IPS DF 4.7 (cell line): ENCODE measurements around the gene CAPN13.

Source experiments
- DNase-seq: peaks from one replicate; pipeline ENCODE4 v3.0.0-alpha.2; 2013; ENCODE audit warnings: low spot score; ENCODE audit errors: extremely low read depth

The CAPN13 gene

GRCh38 chr2:30730736-30731647 lies 76.3 kb downstream of the CAPN13 start:
- DNase-seq, result no peak

- no peak for DNase-seq
Observed at GRCh38 chr2:30729031-30729430, 78.2 kb downstream of the CAPN13 start.

- DNase-seq, result no peak
Observed at GRCh38 chr2:30722936-30723725, 84.1 kb downstream of the CAPN13 start.

GRCh38 chr2:30721668-30722647 lies 85.3 kb downstream of the CAPN13 start:
- DNase-seq, result no peak

- no peak for DNase-seq
Observed at GRCh38 chr2:30721241-30721640, 86.0 kb downstream of the CAPN13 start.

- no peak for DNase-seq
Observed at GRCh38 chr2:30717081-30717650, 90.1 kb downstream of the CAPN13 start.

GRCh38 chr2:30716123-30716900 lies 90.9 kb downstream of the CAPN13 start:
- DNase-seq, result no peak

- no peak for DNase-seq
Observed at GRCh38 chr2:30714811-30715709, 92.2 kb downstream of the CAPN13 start.

GRCh38 chr2:30713698-30714097 lies 93.5 kb downstream of the CAPN13 start:
- DNase-seq, result no peak

GRCh38 chr2:30711646-30712085 lies 95.6 kb downstream of the CAPN13 start:
- DNase-seq, result peak; percentile 85

GRCh38 chr2:30710461-30710860 lies 96.8 kb downstream of the CAPN13 start:
- no peak for DNase-seq

GRCh38 chr2:30710016-30710415 lies 97.2 kb downstream of the CAPN13 start:
- no peak for DNase-seq

- DNase-seq, result no peak
Observed at GRCh38 chr2:30709516-30709915, 97.7 kb downstream of the CAPN13 start.

- no peak for DNase-seq
Observed at GRCh38 chr2:30708491-30709290, 98.6 kb downstream of the CAPN13 start.

- DNase-seq, result no peak
Observed at GRCh38 chr2:30707304-30707903, 99.8 kb downstream of the CAPN13 start.

GRCh38 chr2:30706534-30707303 lies 100.5 kb downstream of the CAPN13 start:
- no peak for DNase-seq
